KMS-11 (cell line): ENCODE results near the gene SOX18.

ENCODE experiments used
- H2AFZ ChIP-seq: fragments of 200-600 bp; sonication (generic); 2 replicates; pipeline ENCODE4 v1.6.1; 2016; ENCODE audit warnings: antibody characterized with exemption, mixed run types, low read depth
- H3K27ac ChIP-seq: fragments of 200-600 bp; sonication (generic); 2 replicates; pipeline ENCODE4 v1.6.1; 2016; ENCODE audit warnings: mild to moderate bottlenecking, mixed run types
- H3K27me3 ChIP-seq: fragments of 200-600 bp; sonication (generic); 2 replicates; pipeline ENCODE4 v1.6.1; 2017; ENCODE audit warnings: mild to moderate bottlenecking, low read depth, mixed run types, moderate library complexity; ENCODE audit not compliant: insufficient read depth
- H3K36me3 ChIP-seq: fragments of 200-600 bp; sonication (generic); 2 replicates; pipeline ENCODE4 v1.6.1; 2017; ENCODE audit warnings: mild to moderate bottlenecking, mixed run types; ENCODE audit not compliant: insufficient read depth
- H3K4me1 ChIP-seq: fragments of 200-600 bp; sonication (generic); 2 replicates; pipeline ENCODE4 v1.6.1; 2016; ENCODE audit warnings: mild to moderate bottlenecking, low read depth, mixed run types; ENCODE audit not compliant: poor library complexity, severe bottlenecking
- H3K4me2 ChIP-seq: fragments of 200-600 bp; sonication (generic); 2 replicates; pipeline ENCODE4 v1.7.0; 2016; ENCODE audit warnings: mild to moderate bottlenecking, mixed run types
- H3K4me3 ChIP-seq: fragments of 200-600 bp; sonication (generic); IDR thresholded peaks from 2 replicates; pipeline ENCODE4 v1.6.1; 2017; ENCODE audit warnings: low read depth, low read length, mixed read lengths; ENCODE audit not compliant: insufficient read depth
- H3K79me2 ChIP-seq: fragments of 200-600 bp; sonication (generic); 2 replicates; pipeline ENCODE4 v1.6.1; 2016; ENCODE audit warnings: low read depth, mixed run types; ENCODE audit not compliant: insufficient read depth
- H3K9ac ChIP-seq: fragments of 200-600 bp; sonication (generic); 2 replicates; pipeline ENCODE4 v1.6.1; 2016; ENCODE audit warnings: mild to moderate bottlenecking, mixed run types
- H4K20me1 ChIP-seq: fragments of 200-600 bp; sonication (generic); 2 replicates; pipeline ENCODE4 v1.6.1; 2016; ENCODE audit warnings: mild to moderate bottlenecking, mixed run types; ENCODE audit not compliant: insufficient read depth
- CTCF ChIP-seq: fragments of 200-600 bp; sonication (generic); conservative IDR thresholded peaks from 2 replicates; pipeline ENCODE4 v1.6.1; 2017; ENCODE audit warnings: low read depth, mild to moderate bottlenecking, antibody characterized with exemption, low read length, moderate library complexity, mixed read lengths

The SOX18 gene

DNA sequence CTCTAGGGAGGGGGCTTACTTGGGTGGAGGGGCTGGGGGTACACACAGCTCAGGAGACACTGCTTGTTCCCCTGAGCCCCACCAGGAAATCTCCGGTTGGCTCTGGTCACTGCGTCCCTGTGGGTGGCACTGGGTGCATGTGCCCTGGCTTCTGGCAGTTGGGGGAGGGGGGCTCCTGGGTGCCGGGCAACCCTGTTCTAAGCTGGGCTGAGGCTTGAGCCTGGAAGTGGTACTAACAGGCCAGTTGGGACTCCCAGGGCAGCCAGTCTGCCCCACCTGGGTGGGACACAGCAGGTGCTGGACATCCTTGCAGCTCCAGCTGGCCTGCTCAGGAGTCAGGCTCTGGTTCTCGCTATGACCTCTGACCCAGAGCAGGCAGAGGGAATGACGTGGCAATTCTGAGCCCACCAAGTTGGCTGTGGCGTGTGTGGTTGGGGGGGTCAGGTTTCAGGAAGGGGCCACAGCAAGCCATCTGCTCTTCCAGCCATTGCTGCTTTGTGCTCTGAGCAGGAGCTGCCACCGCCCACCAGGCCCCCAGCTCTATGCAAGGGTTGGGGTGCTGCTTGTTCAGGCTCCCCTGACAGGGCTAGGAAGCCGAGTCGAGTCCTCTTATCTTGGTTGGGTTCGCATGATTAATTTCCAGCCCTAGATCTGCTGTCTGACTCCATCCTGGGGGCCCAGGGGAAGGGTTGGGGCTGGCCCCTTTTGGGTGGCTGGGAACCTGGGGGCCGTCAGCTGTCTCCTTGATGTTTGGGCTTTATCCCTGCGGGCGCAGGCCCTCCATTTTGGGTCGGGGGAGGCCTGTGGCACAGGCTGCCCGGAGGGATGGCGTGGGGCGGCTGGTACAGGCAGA, 12.9 kb downstream of the SOX18 start:
- H2AFZ ChIP-seq: no peak overlapping the region
- H3K4me3 ChIP-seq: no peak overlapping the region
- H3K27me3 ChIP-seq: peaks cover 41% of the 10 kb centered on the region
- H3K4me1 ChIP-seq: peaks cover 21% of the 10 kb centered on the region
- no peaks in the 10 kb centered on the region for H4K20me1 ChIP-seq
- no peak overlapping the region for H3K4me2 ChIP-seq
- H3K36me3 ChIP-seq: no peaks in the 10 kb centered on the region
- no peaks in the 10 kb centered on the region for H3K79me2 ChIP-seq
- H3K27ac ChIP-seq: no peak overlapping the region
- TF ChIP-seq CTCF: no peak
- no peak overlapping the region for H3K9ac ChIP-seq

DNA sequence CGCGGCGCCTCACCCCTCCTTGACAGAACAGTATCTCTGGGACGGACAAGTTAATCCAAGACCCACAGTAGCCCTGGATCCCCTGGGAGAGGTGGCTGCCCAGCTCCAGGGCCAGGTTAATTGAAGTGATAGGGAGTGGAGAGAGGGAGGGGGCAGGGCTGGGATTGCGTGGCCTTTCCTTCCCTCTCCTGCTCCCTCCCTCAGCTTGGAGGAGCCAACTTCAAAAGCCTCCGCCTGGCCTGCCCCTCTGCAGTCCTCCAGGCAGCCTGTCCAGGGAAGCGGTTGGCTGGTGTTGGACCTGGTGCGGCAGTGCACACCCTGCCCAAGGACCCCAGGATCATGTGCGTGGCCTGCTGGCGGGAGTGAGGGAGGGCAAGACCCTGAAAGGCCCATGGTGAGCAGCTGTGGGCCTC, 13.5 kb downstream of the SOX18 start, which contains the start of gene C20orf204:
TSS of gene C20orf204 (plus strand) at position 250 of the 413 bp plus-strand sequence. CDS start at position 392, 142 bp downstream.
- H3K27ac ChIP-seq: no peak within 1 kb of the TSS
- H3K36me3 ChIP-seq: no peaks in the 10 kb centered on the region
- H3K27me3 ChIP-seq: peaks cover 35% of the 10 kb centered on the region
- H3K4me1 ChIP-seq: peaks cover 21% of the 10 kb centered on the region
- H3K4me3 ChIP-seq: no peak within 1 kb of the TSS
- no peak within 1 kb of the TSS for H2AFZ ChIP-seq
- no peaks in the 10 kb centered on the region for H3K79me2 ChIP-seq
- H3K9ac ChIP-seq: no peak within 1 kb of the TSS
- no peaks in the 10 kb centered on the region for H4K20me1 ChIP-seq
- TF ChIP-seq CTCF: no peak
- no peak within 1 kb of the TSS for H3K4me2 ChIP-seq

DNA sequence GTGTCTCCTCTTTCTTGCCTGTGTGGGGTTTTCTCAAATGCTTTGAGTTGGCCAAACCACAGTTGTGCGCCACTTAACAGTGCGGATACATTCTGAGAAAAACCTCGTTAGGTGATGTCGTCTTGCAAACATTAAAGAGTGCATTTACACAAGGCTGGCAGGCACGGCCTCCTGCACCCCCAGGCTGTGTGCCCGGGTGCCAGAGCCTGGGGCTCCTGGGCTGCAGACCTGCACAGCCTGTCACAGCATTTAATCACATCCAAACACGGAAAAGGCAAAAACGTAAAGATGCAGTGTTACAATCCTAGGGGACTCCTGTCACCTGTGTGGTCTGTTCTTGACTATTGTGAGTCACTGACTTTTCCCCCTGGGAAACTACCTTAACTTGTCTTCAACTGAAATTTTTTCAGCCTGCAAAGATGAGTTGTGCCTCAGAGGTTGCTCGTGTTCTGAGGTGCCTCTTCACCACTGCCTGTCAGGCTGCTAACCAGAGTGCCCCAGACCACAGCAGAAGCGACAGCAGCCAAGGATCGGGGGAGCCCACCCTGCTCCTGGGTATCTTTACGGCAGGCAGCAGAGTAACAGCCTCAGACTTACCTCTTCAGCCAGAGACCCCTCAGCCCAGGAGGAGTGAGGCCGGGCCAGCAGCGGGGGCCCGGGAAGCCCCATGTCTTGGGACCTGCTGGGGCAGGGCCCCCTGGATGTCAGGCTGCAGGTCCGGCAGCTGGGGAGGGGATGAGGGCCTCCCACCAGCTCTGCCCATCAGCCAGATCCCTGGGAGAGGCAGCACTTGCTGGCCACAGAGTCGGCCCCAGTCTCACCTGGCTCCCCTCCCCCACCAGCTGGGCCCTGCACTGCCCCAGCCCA, 14.1 kb downstream of the SOX18 start:
- Histone ChIP-seq H3K4me2 (no peak overlapping the region), H3K4me3 (no peak overlapping the region), H3K4me1 (peaks cover 21% of the 10 kb centered on the region), H3K27me3 (peaks cover 29% of the 10 kb centered on the region), H4K20me1 (no peaks in the 10 kb centered on the region), H3K27ac (no peak overlapping the region), H3K9ac (no peak overlapping the region), H2AFZ (no peak overlapping the region), H3K79me2 (no peaks in the 10 kb centered on the region), H3K36me3 (no peaks in the 10 kb centered on the region)
- no peak for TF ChIP-seq CTCF

DNA sequence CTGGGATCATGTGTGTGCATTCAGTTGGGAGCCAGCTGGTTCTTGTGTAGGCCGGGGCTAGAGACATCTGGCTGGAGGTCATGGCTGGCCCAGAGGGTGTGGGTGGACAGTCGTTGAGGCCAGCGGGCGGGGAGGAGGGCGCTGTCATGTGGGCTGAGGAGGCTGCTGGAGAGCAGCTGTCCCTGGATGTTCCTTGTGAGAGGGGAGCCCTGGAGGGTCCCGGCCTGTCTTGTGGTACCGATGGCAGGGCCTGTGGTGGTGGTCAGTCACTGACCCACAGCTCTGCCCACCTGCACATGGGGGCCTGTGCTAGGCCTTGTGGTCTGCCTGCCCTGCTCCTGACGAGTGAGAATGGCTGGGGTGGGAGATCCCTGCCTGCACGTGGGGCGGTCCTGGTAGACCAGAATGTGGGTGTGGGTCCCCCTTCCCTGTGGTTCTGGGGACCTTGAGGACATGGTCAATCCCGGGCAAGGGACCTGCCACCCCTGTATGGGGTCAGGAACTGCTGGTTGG, 15.4 kb downstream of the SOX18 start:
- TF ChIP-seq CTCF: no peak
- H3K4me3 ChIP-seq: no peak overlapping the region
- H3K79me2 ChIP-seq: no peaks in the 10 kb centered on the region
- H3K27ac ChIP-seq: no peak overlapping the region
- no peaks in the 10 kb centered on the region for H4K20me1 ChIP-seq
- H3K9ac ChIP-seq: no peak overlapping the region
- H2AFZ ChIP-seq: no peak overlapping the region
- no peak overlapping the region for H3K4me2 ChIP-seq
- H3K27me3 ChIP-seq: peaks cover 19% of the 10 kb centered on the region
- no peaks in the 10 kb centered on the region; the same call in 1 of the 2 replicates for H3K36me3 ChIP-seq
- peaks cover 16% of the 10 kb centered on the region for H3K4me1 ChIP-seq
